ENCODE data around the gene ARID1A. TPM values are rescaled to one million over a fixed set of nuclear protein-coding genes. Genes with fewer than 3 reads are reported as not detected.
A peak's percentile ranks its signal among the peaks of the same experiment; 100 is the strongest.

The ARID1A gene
- total and polyA plus RNA-seq, 9 of the 15 experiments (the other 6 are each of a cell fraction or from before 2014, with no cell fraction given) = 8.3 to 88.3 (median 22.5) TPM

DNA sequence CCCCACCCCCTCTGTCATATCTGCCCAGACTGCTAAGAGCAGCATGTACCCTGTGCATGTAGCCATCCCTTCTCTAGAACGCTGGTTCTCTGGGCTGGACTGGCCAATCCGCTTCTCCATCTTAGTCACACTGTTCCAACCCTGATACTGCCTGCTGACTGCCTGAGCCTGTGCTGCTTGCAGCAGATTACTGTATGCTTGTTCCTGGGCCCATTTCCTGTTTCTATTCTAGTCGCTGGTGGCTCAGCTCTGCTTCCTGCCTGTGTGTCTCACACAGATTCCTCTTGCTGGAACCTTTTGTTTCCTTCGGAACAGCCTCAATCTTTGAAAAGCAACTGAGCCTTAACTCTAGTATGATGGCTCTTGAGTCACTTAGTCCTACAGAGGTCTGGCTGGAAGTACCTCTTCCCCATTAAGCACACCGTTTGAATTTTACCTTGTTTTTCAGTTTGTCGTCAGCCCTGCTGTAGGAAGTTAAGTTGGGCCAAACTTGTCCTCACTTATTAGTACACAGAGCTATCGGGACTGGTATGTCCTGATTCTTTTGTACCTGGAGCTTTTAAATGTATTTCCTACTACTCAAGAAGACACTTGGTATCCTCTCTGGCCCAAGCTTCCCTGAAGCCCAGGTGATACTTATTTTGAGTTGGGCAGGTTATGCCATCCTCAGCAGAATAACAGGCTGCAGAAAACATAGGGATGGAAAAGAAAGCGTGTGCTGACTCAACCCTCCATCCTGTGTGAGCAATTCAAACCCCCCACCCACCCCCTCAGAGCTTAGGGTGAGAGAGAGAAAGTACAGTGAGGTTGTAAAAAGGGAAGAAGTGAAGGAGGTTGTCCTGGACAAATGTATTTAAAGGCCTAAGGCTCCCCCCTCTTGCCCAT lies 48.5 kb downstream of the ARID1A start (continued):
- TF ChIP-seq, protein P1, sequence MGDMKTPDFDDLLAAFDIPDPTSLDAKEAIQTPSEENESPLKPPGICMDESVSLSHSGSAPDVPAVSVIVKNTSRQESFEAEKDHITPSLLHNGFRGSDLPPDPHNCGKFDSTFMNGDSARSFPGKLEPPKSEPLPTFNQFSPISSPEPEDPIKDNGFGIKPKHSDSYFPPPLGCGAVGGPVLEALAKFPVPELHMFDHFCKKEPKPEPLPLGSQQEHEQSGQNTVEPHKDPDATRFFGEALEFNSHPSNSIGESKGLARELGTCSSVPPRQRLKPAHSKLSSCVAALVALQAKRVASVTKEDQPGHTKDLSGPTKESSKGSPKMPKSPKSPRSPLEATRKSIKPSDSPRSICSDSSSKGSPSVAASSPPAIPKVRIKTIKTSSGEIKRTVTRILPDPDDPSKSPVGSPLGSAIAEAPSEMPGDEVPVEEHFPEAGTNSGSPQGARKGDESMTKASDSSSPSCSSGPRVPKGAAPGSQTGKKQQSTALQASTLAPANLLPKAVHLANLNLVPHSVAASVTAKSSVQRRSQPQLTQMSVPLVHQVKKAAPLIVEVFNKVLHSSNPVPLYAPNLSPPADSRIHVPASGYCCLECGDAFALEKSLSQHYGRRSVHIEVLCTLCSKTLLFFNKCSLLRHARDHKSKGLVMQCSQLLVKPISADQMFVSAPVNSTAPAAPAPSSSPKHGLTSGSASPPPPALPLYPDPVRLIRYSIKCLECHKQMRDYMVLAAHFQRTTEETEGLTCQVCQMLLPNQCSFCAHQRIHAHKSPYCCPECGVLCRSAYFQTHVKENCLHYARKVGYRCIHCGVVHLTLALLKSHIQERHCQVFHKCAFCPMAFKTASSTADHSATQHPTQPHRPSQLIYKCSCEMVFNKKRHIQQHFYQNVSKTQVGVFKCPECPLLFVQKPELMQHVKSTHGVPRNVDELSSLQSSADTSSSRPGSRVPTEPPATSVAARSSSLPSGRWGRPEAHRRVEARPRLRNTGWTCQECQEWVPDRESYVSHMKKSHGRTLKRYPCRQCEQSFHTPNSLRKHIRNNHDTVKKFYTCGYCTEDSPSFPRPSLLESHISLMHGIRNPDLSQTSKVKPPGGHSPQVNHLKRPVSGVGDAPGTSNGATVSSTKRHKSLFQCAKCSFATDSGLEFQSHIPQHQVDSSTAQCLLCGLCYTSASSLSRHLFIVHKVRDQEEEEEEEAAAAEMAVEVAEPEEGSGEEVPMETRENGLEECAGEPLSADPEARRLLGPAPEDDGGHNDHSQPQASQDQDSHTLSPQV (IDR thresholded peaks at IDR 0.05) = peak; percentile 82
- no peak for TF ChIP-seq NR3C1 (CRISPR knock-in tag; IDR thresholded peaks at IDR 0.05)
- TF ChIP-seq JUN (IDR thresholded peaks at IDR 0.05; ENCODE audit: borderline replicate concordance, low read depth, low read length) = peak; percentile 71
- TF ChIP-seq JUN (CRISPR knock-in tag; IDR thresholded peaks at IDR 0.05; ENCODE audit: borderline replicate concordance) = 0 out of 2 replicates have a peak, but pooled peaks have one; percentile 52
- no peak for TF ChIP-seq SLC30A9 (CRISPR knock-in tag; IDR thresholded peaks at IDR 0.05)
- no peak for TF ChIP-seq KAT8 (IDR thresholded peaks at IDR 0.05; ENCODE audit: low read depth)
- peak; percentile 79; the same call in 1 of the 2 replicates for TF ChIP-seq ZKSCAN8 (CRISPR knock-in tag; IDR thresholded peaks at IDR 0.05)

Measured in K562 (cell line).